ENCODE results near the gene LRRC72.

DNA sequence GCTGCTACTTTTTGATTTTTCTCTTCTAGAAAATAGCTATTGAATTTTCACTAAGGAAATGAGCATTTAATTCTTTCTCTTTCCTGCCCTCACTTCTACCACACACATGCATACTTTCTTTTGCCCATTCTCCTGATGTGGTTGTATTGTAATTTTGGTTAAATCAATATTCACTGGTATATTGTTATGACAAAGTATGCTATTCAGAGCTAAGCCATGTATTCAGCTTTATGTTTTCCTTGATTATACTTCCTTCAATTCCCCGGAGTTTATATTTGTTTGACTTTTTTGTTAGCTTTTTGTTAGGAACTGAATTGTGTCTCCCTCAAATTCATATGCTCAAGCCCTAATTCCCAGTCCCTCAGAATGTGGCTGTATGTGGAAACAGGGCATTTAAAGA is 24.0 kb downstream of the LRRC72 start:
- TF ChIP-seq POLR2A (IDR thresholded peaks at IDR 0.05; ENCODE audit: low read depth, low read length) = no peak
- no peak for TF ChIP-seq POLR2AphosphoS5 (IDR thresholded peaks at IDR 0.05; ENCODE audit: low read depth, low read length)
- no peak for TF ChIP-seq TAF1 (IDR thresholded peaks at IDR 0.05; ENCODE audit: borderline replicate concordance, low read depth, low read length)

Data from GM12892 (cell line).